HG03175 (cell line): ENCODE results near the gene MAT1A.
A peak's percentile ranks its signal among the peaks of the same experiment; 100 is the strongest.
"Not testable (repeated sequence)": the region's sequence is repeated elsewhere in the genome, so short reads cannot be mapped to it uniquely, and the experiment has no call there.

ENCODE experiments used
- ATAC-seq: cut with Tn5 transposase; IDR thresholded peaks from one replicate; pipeline ENCODE4 v1.9.1; 2021; ENCODE audit warnings: mild to moderate bottlenecking, moderate library complexity; ENCODE audit not compliant: unreplicated experiment

Gene MAT1A

GRCh38 chr10:80234331-80235235 lies 54.9 kb downstream of the MAT1A start:
- ATAC-seq = peak; percentile 100

GRCh38 chr10:80233871-80234270 lies 55.6 kb downstream of the MAT1A start:
- ATAC-seq = not testable (repeated sequence)

GRCh38 chr10:80226723-80227122 lies 62.7 kb downstream of the MAT1A start:
- peak; percentile 45 for ATAC-seq

GRCh38 chr10:80223031-80223419 lies 66.4 kb downstream of the MAT1A start:
- not testable (repeated sequence) for ATAC-seq
